ENCODE results near the gene BOC. TPM values are rescaled to one million over a fixed set of nuclear protein-coding genes. Genes with fewer than 3 reads are reported as not detected.
A peak's percentile ranks its signal among the peaks of the same experiment; 100 is the strongest.

BOC gene
- total RNA-seq, 2 donors from 2014 or later: 4.2 to 10.6 TPM

DNA sequence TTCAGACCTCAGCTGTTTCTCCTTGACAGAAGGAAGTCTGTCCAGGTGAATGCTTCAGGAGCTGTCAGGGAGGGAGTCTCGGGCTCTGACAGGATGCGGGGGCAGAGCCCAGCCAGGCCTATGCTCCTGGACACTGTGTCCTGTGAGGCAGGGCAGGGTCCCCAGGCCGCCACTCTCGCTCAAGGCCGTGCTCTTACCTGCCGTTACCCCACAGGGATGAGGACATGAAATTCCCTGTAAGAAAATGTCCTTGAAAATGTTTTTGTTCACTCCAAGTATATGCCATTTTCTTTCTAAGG, 63.9 kb downstream of the BOC start:
- no peak for DNase-seq
- intact Hi-C loops (cut with DNase I, micrococcal nuclease): loop anchor here in 1 of 2 donors (5.0 kb wide), 1 partner anchor 128 kb away; no protein-coding TSS in a partner anchor
- ATAC-seq: no peak

DNA sequence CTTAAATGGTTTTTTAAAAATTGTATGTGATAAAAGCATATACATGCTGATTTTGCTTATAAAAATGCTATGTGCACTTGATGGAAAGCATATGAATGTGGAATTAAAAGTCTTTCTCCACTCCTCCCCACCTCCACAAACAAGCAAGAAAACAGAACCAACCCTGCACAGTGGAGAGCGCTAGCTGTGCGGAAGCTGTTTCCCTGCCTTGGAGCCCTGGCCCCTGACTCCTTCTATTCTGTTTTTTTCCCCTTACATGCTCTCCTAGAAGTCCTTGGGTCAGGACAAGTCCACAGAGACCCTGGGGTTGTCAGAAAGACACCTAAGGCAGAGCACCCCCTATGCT, 64.2 kb downstream of the BOC start:
- DNase-seq (no peak), ATAC-seq (no peak)
- intact Hi-C loops (cut with DNase I, micrococcal nuclease): loop anchor here in 1 of 2 donors (5.0 kb wide), 1 partner anchor 128 kb away; no protein-coding TSS in a partner anchor

DNA sequence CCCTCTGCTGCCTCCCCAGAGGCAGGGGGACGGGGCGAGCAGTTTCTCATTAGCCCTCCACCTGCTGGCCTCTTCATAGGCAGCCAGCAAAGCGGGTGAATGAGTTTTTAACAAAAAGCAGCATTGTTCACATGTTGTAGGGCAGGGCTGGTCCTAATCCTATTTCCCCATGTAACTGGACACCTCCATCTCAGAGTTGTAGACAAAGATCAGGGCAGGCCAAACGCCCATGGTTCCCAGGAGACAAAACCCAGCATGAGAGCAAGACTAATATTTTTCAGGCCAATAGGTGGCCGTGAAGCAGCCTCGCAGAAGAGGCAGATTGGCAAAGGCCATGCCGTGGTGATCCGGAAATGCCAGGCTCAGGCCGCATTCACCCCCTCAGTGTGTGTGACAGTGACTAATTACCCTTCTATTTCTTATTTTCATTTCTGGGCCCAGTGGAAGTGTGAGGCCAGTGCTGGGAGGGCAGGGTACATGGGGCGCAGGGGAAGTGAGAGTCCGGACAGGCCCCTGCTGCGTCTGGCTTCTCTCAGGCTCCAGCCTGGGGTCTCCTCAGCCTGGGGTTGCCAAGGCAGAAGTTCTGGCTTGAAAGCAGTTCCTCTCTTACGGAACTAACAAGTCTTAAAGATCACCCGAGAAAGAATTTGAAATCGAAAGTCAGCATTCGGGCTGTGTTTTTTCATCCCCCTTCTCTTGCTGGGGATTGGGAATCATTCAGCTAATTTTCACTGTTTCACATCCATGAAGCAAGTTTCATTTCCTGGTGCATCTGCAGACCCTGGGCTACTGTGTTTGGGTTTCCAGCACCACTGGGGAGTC, 64.8 kb downstream of the BOC start:
- DNase-seq: no peak
- ATAC-seq: peak; percentile 29
- intact Hi-C loops (cut with DNase I, micrococcal nuclease): loop anchor here in 1 of 2 donors (5.0 kb wide), 1 partner anchor 129 kb away; no protein-coding TSS in a partner anchor

DNA sequence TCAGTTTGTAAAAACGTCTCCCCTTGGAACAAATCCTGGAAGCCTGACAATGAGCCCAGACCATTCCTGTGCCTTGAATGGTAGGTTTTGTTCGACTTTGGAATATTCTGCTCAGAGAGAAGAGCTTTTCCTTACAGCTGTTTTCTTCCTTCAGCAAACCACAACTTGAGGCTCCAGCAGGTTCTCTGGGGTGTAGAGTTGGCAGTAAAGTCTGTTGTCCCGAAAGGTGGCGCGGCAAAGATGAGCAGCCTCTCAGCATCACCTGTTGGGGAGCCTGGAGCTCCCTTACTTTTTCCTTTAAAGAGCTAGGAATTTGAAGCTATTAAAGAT, 65.4 kb downstream of the BOC start:
- ATAC-seq (no peak), DNase-seq (no peak)
- intact Hi-C loops (cut with DNase I, micrococcal nuclease): loop anchor here in 1 of 2 donors (5.0 kb wide), 1 partner anchor 129 kb away; no protein-coding TSS in a partner anchor

DNA sequence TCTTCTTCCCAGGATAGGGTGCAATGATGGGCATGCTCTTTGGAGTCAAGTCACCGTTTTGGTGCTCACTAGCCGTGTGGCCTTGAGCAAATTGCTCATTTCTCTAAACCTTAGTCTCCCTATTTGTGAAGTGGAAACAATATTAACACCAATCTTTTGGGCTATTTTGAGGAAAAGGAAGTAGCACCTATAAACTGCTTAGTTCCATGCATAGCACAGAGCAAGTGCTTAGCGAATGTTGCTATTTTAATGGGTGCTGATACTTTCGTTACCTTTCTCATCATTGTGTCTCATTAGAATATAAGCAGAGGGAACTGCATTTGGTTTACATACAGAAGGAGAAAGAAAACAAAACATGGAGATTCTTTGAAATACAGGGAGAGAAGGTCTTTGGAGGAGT, 66.1 kb downstream of the BOC start:
- DNase-seq: no peak
- intact Hi-C loops (cut with DNase I, micrococcal nuclease): loop anchor here in 1 of 2 donors (5.0 kb wide), 1 partner anchor 130 kb away; no protein-coding TSS in a partner anchor
- no peak for ATAC-seq

- intact Hi-C loops (cut with DNase I, micrococcal nuclease): loop anchor here in 1 of 2 donors (5.0 kb wide), 1 partner anchor 131 kb away; no protein-coding TSS in a partner anchor
- DNase-seq: no peak
- ATAC-seq: no peak
Observed at GRCh38 chr3:113277941-113278598, 66.7 kb downstream of the BOC start.

- intact Hi-C loops (cut with DNase I, micrococcal nuclease): loop anchor here in 1 of 2 donors (5.0 kb wide), 1 partner anchor 131 kb away; no protein-coding TSS in a partner anchor
- ATAC-seq (no peak), DNase-seq (no peak)
Observed at GRCh38 chr3:113278599-113278955, 67.2 kb downstream of the BOC start.

GRCh38 chr3:113279686-113280085, 68.3 kb downstream of the BOC start:
- ATAC-seq: no peak
- intact Hi-C loops (cut with DNase I, micrococcal nuclease): loop anchor here (5.0 to 10.0 kb wide), 3 partner anchors 65 to 225 kb away; partner anchors contain the start of gene BOC (in 1 of the 2)
- no peak for DNase-seq

GRCh38 chr3:113283306-113283705, 71.9 kb downstream of the BOC start:
- DNase-seq (no peak), ATAC-seq (no peak)
- intact Hi-C loops (cut with DNase I, micrococcal nuclease): loop anchor here (10.0 kb wide), 2 partner anchors 69 to 229 kb away; partner anchors contain the start of gene BOC (in 1 of the 2)

DNA sequence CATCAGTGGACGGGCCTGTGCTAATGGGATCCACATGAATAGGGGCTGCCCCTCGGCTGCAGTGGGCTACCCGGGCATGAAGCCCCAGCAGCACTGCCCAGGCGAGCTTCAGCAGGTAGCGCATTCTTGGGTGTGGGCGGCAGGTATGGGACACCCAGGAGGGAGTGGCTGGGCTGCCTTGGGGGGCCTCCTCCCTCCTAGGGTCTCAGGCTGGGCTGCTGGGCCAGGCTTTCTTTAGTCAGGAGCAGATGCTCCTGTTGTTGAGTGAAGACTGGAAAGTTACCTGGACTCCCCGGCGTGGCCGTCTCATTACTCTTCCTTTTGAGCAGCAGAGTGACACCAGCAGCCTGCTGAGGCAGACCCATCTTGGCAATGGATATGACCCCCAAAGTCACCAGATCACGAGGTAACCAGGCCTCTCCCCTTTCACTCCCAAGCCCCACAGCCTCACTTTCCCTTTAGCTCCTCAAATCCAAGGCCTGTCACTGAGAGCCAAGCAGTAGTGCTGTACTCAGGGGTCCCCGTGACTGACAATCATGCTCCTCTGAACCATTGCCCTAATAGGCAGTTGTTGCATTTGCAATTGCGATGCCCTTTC, 73.2 kb downstream of the BOC start:
- ATAC-seq (no peak), DNase-seq (no peak)
- intact Hi-C loops (cut with DNase I, micrococcal nuclease): loop anchor here (5.0 to 10.0 kb wide), 3 partner anchors 70 to 230 kb away; partner anchors contain the start of gene BOC (in 1 of the 2)

- DNase-seq (no peak), ATAC-seq (no peak)
- intact Hi-C loops (cut with DNase I, micrococcal nuclease): loop anchor here (5.0 to 10.0 kb wide), 3 partner anchors 70 to 230 kb away; partner anchors contain the start of gene BOC (in 1 of the 2)
Observed at GRCh38 chr3:113285226-113285625, 73.9 kb downstream of the BOC start.

DNA sequence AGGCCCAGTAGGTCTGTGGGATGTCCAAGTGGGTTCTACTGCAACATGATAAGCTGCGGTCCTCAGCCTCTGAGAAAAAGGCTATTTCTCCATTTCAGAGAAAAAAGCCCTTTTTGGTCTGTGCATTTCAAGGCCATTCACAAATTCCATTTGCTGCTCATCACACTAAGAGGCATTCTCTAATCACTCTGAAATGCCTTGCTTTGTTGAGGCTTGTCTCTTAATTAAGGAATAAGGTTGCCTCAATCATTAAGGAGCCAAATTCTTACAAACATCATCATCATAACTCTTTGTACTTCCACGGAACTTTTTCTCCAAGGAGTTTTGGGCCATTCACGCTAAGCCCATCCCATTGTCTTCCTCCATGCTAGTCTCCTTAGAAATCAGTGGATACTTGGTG, 74.4 kb downstream of the BOC start:
- DNase-seq (no peak), ATAC-seq (no peak)
- intact Hi-C loops (cut with DNase I, micrococcal nuclease): loop anchor here (5.0 to 10.0 kb wide), 3 partner anchors 71 to 231 kb away; partner anchors contain the start of gene BOC (in 1 of the 2)

- no peak for DNase-seq
- no peak for ATAC-seq
- intact Hi-C loops (cut with DNase I, micrococcal nuclease): loop anchor here (5.0 to 10.0 kb wide), 3 partner anchors 72 to 232 kb away; partner anchors contain the start of gene BOC (in 1 of the 2)
Observed at GRCh38 chr3:113286524-113286923, 75.2 kb downstream of the BOC start.

GRCh38 chr3:113287111-113287802, 75.9 kb downstream of the BOC start:
- ATAC-seq: no peak
- intact Hi-C loops (cut with DNase I, micrococcal nuclease): loop anchor here (5.0 to 10.0 kb wide), 3 partner anchors 72 to 232 kb away; partner anchors contain the start of gene BOC (in 1 of the 2)

DNA sequence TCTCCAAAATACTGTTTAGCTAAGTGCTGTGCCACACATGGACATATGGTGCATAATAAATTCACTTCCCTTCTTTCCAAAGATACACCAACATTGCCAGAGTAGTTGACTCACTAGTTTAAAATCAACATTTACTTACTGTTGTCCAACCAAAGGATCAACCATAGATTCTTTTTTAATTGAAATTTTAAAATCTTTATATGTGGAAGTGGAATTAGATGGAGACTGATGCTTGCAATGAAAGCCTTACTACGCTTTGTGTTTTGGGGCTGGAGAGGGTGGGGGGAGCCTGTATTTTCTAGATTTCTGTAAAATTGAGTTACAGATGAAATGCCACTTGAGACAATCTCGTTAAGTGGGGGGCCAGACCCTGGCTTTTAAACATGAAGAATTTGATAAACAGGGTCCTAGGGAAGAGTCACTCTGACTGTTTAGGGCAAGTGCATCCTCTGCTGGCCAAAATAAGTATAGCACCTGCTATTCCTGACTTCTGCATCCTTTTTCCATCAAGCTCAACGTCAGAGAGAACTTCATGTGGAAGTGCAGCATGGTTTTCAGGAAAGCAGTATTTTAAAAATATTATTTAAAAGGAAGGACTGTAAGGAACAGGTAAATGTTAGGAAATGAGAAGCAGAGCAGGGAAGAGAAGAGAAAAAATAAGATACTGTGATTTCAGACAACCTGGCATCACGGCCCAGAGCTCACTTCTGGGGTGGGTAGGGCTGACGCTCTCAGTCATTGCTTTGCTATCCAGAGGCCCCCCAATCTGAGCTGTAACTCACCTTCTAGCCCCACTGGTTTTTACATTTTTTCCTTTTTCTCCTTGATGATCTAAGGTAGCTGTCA, 76.7 kb downstream of the BOC start:
- intact Hi-C loops (cut with DNase I, micrococcal nuclease): loop anchor here (2.0 to 10.0 kb wide), 4 partner anchors 73 to 235 kb away; partner anchors contain the start of gene BOC (in 1 of the 2)
- ATAC-seq: peak; percentile 50
- peak in 1 of 2 donors; percentile 59 for DNase-seq

More at GRCh38 chr3:113287111-113287802, 75.9 kb downstream of the BOC start:
- no peak for DNase-seq

GRCh38 chr3:113288881-113289280, 77.5 kb downstream of the BOC start:
- DNase-seq: no peak
- intact Hi-C loops (cut with DNase I, micrococcal nuclease): loop anchor here (2.0 to 10.0 kb wide), 4 partner anchors 74 to 236 kb away; partner anchors contain the start of gene BOC (in 1 of the 2)
- peak; percentile 21 for ATAC-seq

GRCh38 chr3:113291572-113291971, 80.2 kb downstream of the BOC start:
- DNase-seq (no peak), ATAC-seq (no peak)
- intact Hi-C loops (cut with DNase I, micrococcal nuclease): no loop called here
